Keratinocyte (primary cell): Measurements from ENCODE around the gene CACNA1C. TPM values are rescaled to one million over a fixed set of nuclear protein-coding genes. Genes with fewer than 3 reads are reported as not detected.

ENCODE experiments used
- DNase-seq: peaks from one replicate; pipeline ENCODE4 v3.0.0-alpha.2; 2011; ENCODE audit warnings: low read depth, missing footprints, low spot score
- FAIRE-seq: peaks from 2 replicates; lab custom pipeline; 2011; peaks lifted over from hg19 to GRCh38; lab: Jason Lieb, UNC
- H2AFZ ChIP-seq: 2 replicates; pipeline ENCODE4 v1.6.0; 2012; ENCODE audit warnings: low read length, control low read depth, inconsistent platforms; ENCODE audit not compliant: control insufficient read depth
- H3K27ac ChIP-seq: 2 replicates; pipeline ENCODE4 v1.5.1; 2011; ENCODE audit warnings: low read length; ENCODE audit not compliant: control insufficient read depth, insufficient read depth
- H3K27me3 ChIP-seq: 3 replicates; pipeline ENCODE4 v1.6.0; 2011; ENCODE audit warnings: low read length; ENCODE audit not compliant: control insufficient read depth, insufficient read depth; ENCODE audit errors: extremely low read depth
- H3K36me3 ChIP-seq, 2 experiments: 2 replicates in 1 of 2; 3 replicates in 1 of 2; pipeline ENCODE4 v1.5.1; 2011; ENCODE audit warnings: low read length in 2 of 2, mild to moderate bottlenecking in 1 of 2; ENCODE audit not compliant: control insufficient read depth in 2 of 2, insufficient read depth in 2 of 2; ENCODE audit errors: extremely low read depth in 1 of 2
- H3K4me1 ChIP-seq: 3 replicates; pipeline ENCODE4 v1.5.1; 2011; ENCODE audit warnings: low read length; ENCODE audit not compliant: control insufficient read depth, insufficient read depth; ENCODE audit errors: extremely low read depth
- H3K4me2 ChIP-seq: 3 replicates; pipeline ENCODE4 v1.6.0; 2011; ENCODE audit warnings: low read depth, low read length; ENCODE audit not compliant: control insufficient read depth, insufficient read depth; ENCODE audit errors: extremely low read depth
- H3K4me3 ChIP-seq, 3 experiments: fragments of 200-600 bp in 1 of 3; sonication (generic) in 1 of 3; 2 replicates in 2 of 3; 3 replicates in 1 of 3; pipeline ENCODE4 v1.5.1; 2011 to 2016; ENCODE audit warnings: low read length in 3 of 3, mild to moderate bottlenecking in 3 of 3, control low read depth in 2 of 3, inconsistent platforms in 1 of 3, low read depth in 1 of 3, mixed read lengths in 1 of 3, mixed run types in 1 of 3, moderate library complexity in 1 of 3; ENCODE audit not compliant: control insufficient read depth in 2 of 3, insufficient read depth in 2 of 3; ENCODE audit errors: extremely low read depth in 1 of 3
- H3K79me2 ChIP-seq: 2 replicates; pipeline ENCODE4 v1.6.0; 2012; ENCODE audit warnings: low read length; ENCODE audit not compliant: control insufficient read depth, insufficient read depth
- H3K9ac ChIP-seq: 3 replicates; pipeline ENCODE4 v1.6.0; 2011; ENCODE audit warnings: low read length; ENCODE audit not compliant: control insufficient read depth, insufficient read depth; ENCODE audit errors: extremely low read depth
- H3K9me1 ChIP-seq: 3 replicates; pipeline ENCODE4 v1.6.0; 2011; ENCODE audit warnings: low read length; ENCODE audit not compliant: control insufficient read depth, insufficient read depth; ENCODE audit errors: extremely low read depth
- H3K9me3 ChIP-seq: 2 replicates; pipeline ENCODE4 v1.5.1; 2012; ENCODE audit warnings: low read depth, low read length; ENCODE audit not compliant: control insufficient read depth
- H4K20me1 ChIP-seq: 3 replicates; pipeline ENCODE4 v1.6.0; 2011; ENCODE audit warnings: low read length; ENCODE audit not compliant: control insufficient read depth, insufficient read depth; ENCODE audit errors: extremely low read depth
- CTCF ChIP-seq, 3 experiments: IDR thresholded peaks in 1 of 3; conservative IDR thresholded peaks in 1 of 3; optimal IDR thresholded peaks in 1 of 3; 2 replicates in 2 of 3; 3 replicates in 1 of 3; pipeline versions ENCODE3 to v1.5.1; 2011; ENCODE audit warnings: low read length in 3 of 3, mild to moderate bottlenecking in 3 of 3, moderate library complexity in 2 of 3, control low read depth in 1 of 3, inconsistent platforms in 1 of 3; ENCODE audit not compliant: insufficient read depth in 2 of 3; ENCODE audit errors: extremely low read depth in 1 of 3
- EZH2 ChIP-seq: IDR thresholded peaks from one replicate; pipeline ENCODE4 v1.6.1; 2012; ENCODE audit warnings: inconsistent platforms, mild to moderate bottlenecking, low read length, moderate library complexity
- dilution Hi-C: fragments of 300-500 bp; cut with MboI; formaldehyde crosslinking; loops from one replicate; pipeline ENCODE4 v1.7.0; 2020; ENCODE audit warnings: low sequenced_read_pairs; ENCODE audit not compliant: extremely low pct_ligation_motif_present
- polyA plus RNA-seq, 5 experiments: library from polyadenylated mRNA; depleted of rRNA in 3 of 5; stranded (reverse) in 3 of 5; stranded (forward) in 1 of 5; unstranded in 1 of 5; fragments of >200 nt; gene quantifications; 1 replicate in 1 of 5; 2 replicates in 3 of 5; 3 replicates in 1 of 5; pipeline versions ENCODE4 v1.2.1 to v1.2.3, GENCODE V29; 2011 to 2012; ENCODE audit warnings: missing spikeins in 2 of 5, low read depth in 1 of 5, low replicate concordance in 1 of 5

Gene CACNA1C
- polyA plus RNA-seq, 1 donor (not counting 4 experiments of a cell fraction or from before 2014, with no cell fraction given): not detected

GRCh38 chr12:2646341-2646740 is 593.6 kb downstream of the CACNA1C start:
- no peak overlapping the region for H2AFZ ChIP-seq
- no peak overlapping the region for H3K9ac ChIP-seq
- no peaks in the 10 kb centered on the region for H3K9me3 ChIP-seq
- H3K4me2 ChIP-seq: no peak overlapping the region
- dilution Hi-C loops: no loop called here
- H3K27me3 ChIP-seq: peaks cover 12% of the 10 kb centered on the region
- no peaks in the 10 kb centered on the region for H3K4me1 ChIP-seq
- no peaks in the 10 kb centered on the region for H3K9me1 ChIP-seq
- no peaks in the 10 kb centered on the region for H3K36me3 ChIP-seq
- DNase-seq: no peak
- H4K20me1 ChIP-seq: no peaks in the 10 kb centered on the region
- no peaks in the 10 kb centered on the region for H3K79me2 ChIP-seq
- TF ChIP-seq EZH2: no peak
- no peak for TF ChIP-seq CTCF (optimal IDR thresholded peaks at IDR 0.05 in 1 of 3, IDR thresholded peaks at IDR 0.05 in 1 of 3, conservative IDR thresholded peaks at IDR 0.05 in 1 of 3; ENCODE audit: extremely low read depth in 1 of 3, insufficient read depth in 2 of 3, low read length in 3 of 3)
- FAIRE-seq: no peak
- no peak overlapping the region for H3K27ac ChIP-seq
- no peak overlapping the region for H3K4me3 ChIP-seq

DNA sequence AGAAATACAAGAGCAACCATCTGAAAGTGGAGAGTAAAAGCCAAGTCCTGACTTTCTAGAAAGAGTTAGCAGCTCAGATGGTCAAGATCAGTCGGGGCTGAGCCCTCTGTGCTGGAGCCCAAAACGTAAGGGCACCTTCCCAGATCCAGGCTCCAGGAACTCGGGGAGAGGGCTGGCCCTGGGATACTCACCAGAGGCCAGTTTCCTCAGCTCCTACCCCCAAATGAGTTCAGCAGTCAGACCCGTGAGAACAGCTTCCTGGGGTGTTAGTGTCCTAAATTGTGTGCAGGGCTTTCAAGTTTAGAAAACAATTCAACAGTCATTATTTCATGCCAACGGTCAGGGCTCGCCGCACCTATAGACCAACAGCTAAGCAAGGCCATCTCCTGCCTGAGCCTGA is 594.4 kb downstream of the CACNA1C start:
- TF ChIP-seq EZH2 (no peak), CTCF (optimal IDR thresholded peaks at IDR 0.05 in 1 of 3, IDR thresholded peaks at IDR 0.05 in 1 of 3, conservative IDR thresholded peaks at IDR 0.05 in 1 of 3; ENCODE audit: extremely low read depth in 1 of 3, insufficient read depth in 2 of 3, low read length in 3 of 3) (no peak)
- Histone ChIP-seq H3K4me1 (no peaks in the 10 kb centered on the region), H3K9me1 (no peaks in the 10 kb centered on the region), H3K9ac (no peak overlapping the region), H3K79me2 (no peaks in the 10 kb centered on the region), H3K9me3 (no peaks in the 10 kb centered on the region), H3K4me3 (no peak overlapping the region), H3K36me3 (no peaks in the 10 kb centered on the region), H3K4me2 (no peak overlapping the region), H2AFZ (no peak overlapping the region), H3K27me3 (peaks cover 12% of the 10 kb centered on the region), H4K20me1 (no peaks in the 10 kb centered on the region), H3K27ac (no peak overlapping the region)
- FAIRE-seq (no peak), DNase-seq (no peak)
- dilution Hi-C loops: no loop called here
